Inflammatory macrophage (primary cell): ENCODE data around the gene SACM1L.
"Not testable (repeated sequence)": the region's sequence is repeated elsewhere in the genome, so short reads cannot be mapped to it uniquely, and the experiment has no call there.

ENCODE experiments used
- DNase-seq, 2 donors: peaks; one replicate each; pipeline ENCODE4 v3.0.0-alpha.2; 2020 to 2022

SACM1L gene

GRCh38 chr3:45666757-45667431, 22.3 kb upstream of the SACM1L start:
- DNase-seq: peak in 1 of 2 donors; percentile 23

- DNase-seq: no peak
These were observed 21.6 kb upstream of the SACM1L start for GRCh38 chr3:45667569-45667934.

GRCh38 chr3:45670436-45670835, 18.8 kb upstream of the SACM1L start:
- DNase-seq: peak; percentile 6 to 29

- no peak for DNase-seq
These were observed 18.2 kb upstream of the SACM1L start for GRCh38 chr3:45670991-45671390.

- DNase-seq: no peak
These were observed 15.9 kb upstream of the SACM1L start for GRCh38 chr3:45673273-45673672.

GRCh38 chr3:45676325-45677032, 12.7 kb upstream of the SACM1L start:
- DNase-seq: peak in 1 of 2 donors; percentile 9

GRCh38 chr3:45677033-45677446, 12.2 kb upstream of the SACM1L start:
- DNase-seq: no peak

- DNase-seq: no peak
These were observed 11.4 kb upstream of the SACM1L start for GRCh38 chr3:45677841-45678240.

- DNase-seq: peak; percentile 70 to 83
These were observed 9.4 kb upstream of the SACM1L start for GRCh38 chr3:45679805-45680204.

GRCh38 chr3:45681221-45681620, 8.0 kb upstream of the SACM1L start:
- no peak for DNase-seq

- DNase-seq: no peak
These were observed 7.3 kb upstream of the SACM1L start for GRCh38 chr3:45681846-45682245.

- DNase-seq: no peak
These were observed 6.9 kb upstream of the SACM1L start for GRCh38 chr3:45682311-45682710.

- no peak for DNase-seq
These were observed 6.4 kb upstream of the SACM1L start for GRCh38 chr3:45682786-45683185.

GRCh38 chr3:45683417-45684326, 5.5 kb upstream of the SACM1L start:
- DNase-seq: no peak

GRCh38 chr3:45684327-45684892, 4.8 kb upstream of the SACM1L start:
- DNase-seq: no peak

GRCh38 chr3:45685722-45686121, 3.5 kb upstream of the SACM1L start:
- DNase-seq: not testable (repeated sequence)

GRCh38 chr3:45686850-45687249, 2.3 kb upstream of the SACM1L start:
- DNase-seq: no peak

GRCh38 chr3:45687828-45688193, 1.4 kb upstream of the SACM1L start:
- no peak for DNase-seq

GRCh38 chr3:45688194-45688881, 858 bp upstream of the SACM1L start:
- no peak for DNase-seq

GRCh38 chr3:45689787-45690145, 570 bp downstream of the SACM1L start:
- no peak for DNase-seq

GRCh38 chr3:45690336-45691035, 1.3 kb downstream of the SACM1L start:
- peak; percentile 13 to 23 for DNase-seq

GRCh38 chr3:45691842-45692241, 2.6 kb downstream of the SACM1L start:
- DNase-seq: peak; percentile 14 to 30
